Anterior cingulate cortex (tissue), 58 donors: ENCODE data around the gene GXYLT1.
"Not testable (repeated sequence)": the region's sequence is repeated elsewhere in the genome, so short reads cannot be mapped to it uniquely, and the experiment has no call there.

Experiments used
- DNase-seq, 58 donors: peaks; one replicate each; lab custom pipeline; 2025; lab: John Stamatoyannopoulos, UW

GXYLT1 gene

GRCh38 chr12:42104087-42104486 is 40.6 kb downstream of the GXYLT1 start:
- DNase-seq = no peak

- DNase-seq = no peak
These were observed 41.5 kb downstream of the GXYLT1 start for GRCh38 chr12:42103155-42103554.

- no peak for DNase-seq
These were observed 42.0 kb downstream of the GXYLT1 start for GRCh38 chr12:42102720-42103119.

GRCh38 chr12:42099433-42099832 is 45.2 kb downstream of the GXYLT1 start:
- no peak for DNase-seq

- no peak for DNase-seq
These were observed 46.7 kb downstream of the GXYLT1 start for GRCh38 chr12:42097971-42098370.

GRCh38 chr12:42094277-42094676 is 50.4 kb downstream of the GXYLT1 start:
- no peak for DNase-seq

GRCh38 chr12:42091769-42092168 is 52.9 kb downstream of the GXYLT1 start:
- DNase-seq = no peak

GRCh38 chr12:42090899-42091298 is 53.8 kb downstream of the GXYLT1 start:
- no peak for DNase-seq

- DNase-seq = no peak
These were observed 58.6 kb downstream of the GXYLT1 start for GRCh38 chr12:42086031-42086430.

- DNase-seq = no peak
These were observed 59.1 kb downstream of the GXYLT1 start for GRCh38 chr12:42085594-42085993.

GRCh38 chr12:42084522-42084921 is 60.2 kb downstream of the GXYLT1 start:
- DNase-seq = no peak

- no peak for DNase-seq
These were observed 67.7 kb downstream of the GXYLT1 start for GRCh38 chr12:42076976-42077375.

- peak in 4 of 58 donors; percentile 1 to 43 (median 2) for DNase-seq
These were observed 74.6 kb downstream of the GXYLT1 start for GRCh38 chr12:42070036-42070435.

GRCh38 chr12:42059127-42059526 is 85.5 kb downstream of the GXYLT1 start:
- DNase-seq = no peak

- peak in 1 of 58 donors; percentile 0 for DNase-seq
These were observed 88.5 kb downstream of the GXYLT1 start for GRCh38 chr12:42056130-42056529.

- DNase-seq = no peak
These were observed 91.2 kb downstream of the GXYLT1 start for GRCh38 chr12:42053456-42053855.

- not testable (repeated sequence) for DNase-seq
These were observed 95.7 kb downstream of the GXYLT1 start for GRCh38 chr12:42048980-42049379.

GRCh38 chr12:42039577-42039976 is 105.1 kb downstream of the GXYLT1 start:
- DNase-seq = no peak

GRCh38 chr12:42039176-42039575 is 105.5 kb downstream of the GXYLT1 start:
- DNase-seq = no peak

- DNase-seq = no peak
These were observed 112.7 kb downstream of the GXYLT1 start for GRCh38 chr12:42031847-42032564.
